GM12892 (cell line): ENCODE data around the gene KRT71. TPM values are rescaled to one million over a fixed set of nuclear protein-coding genes. Genes with fewer than 3 reads are reported as not detected.
"Not testable (repeated sequence)": the region's sequence is repeated elsewhere in the genome, so short reads cannot be mapped to it uniquely, and the experiment has no call there.

ENCODE experiments used
- DNase-seq: peaks from one replicate; pipeline ENCODE4 v3.0.0; 2011; ENCODE audit not compliant: insufficient read length
- FAIRE-seq: peaks from 2 replicates; lab custom pipeline; 2011; peaks lifted over from hg19 to GRCh38; lab: Jason Lieb, UNC
- POLR2A ChIP-seq: IDR thresholded peaks from 2 replicates; pipeline ENCODE4 v1.6.1; 2011; ENCODE audit warnings: low read depth, low read length, control low read depth
- POLR2AphosphoS5 ChIP-seq: IDR thresholded peaks from 2 replicates; pipeline ENCODE4 v1.6.1; 2011; ENCODE audit warnings: low read depth, low read length, control low read depth
- TAF1 ChIP-seq: IDR thresholded peaks from 2 replicates; pipeline ENCODE4 v1.6.1; 2011; ENCODE audit warnings: low read depth, mild to moderate bottlenecking, control low read depth, low read length, borderline replicate concordance
- polyA plus RNA-seq: library from polyadenylated mRNA; unstranded; fragments of >200 nt; gene quantifications from one replicate; pipeline ENCODE4 v1.2.1, GENCODE V29; 2012; ENCODE audit warnings: missing spikeins, inconsistent platforms; ENCODE audit not compliant: missing spikeins

The KRT71 gene
- polyA plus RNA-seq: not detected

DNA sequence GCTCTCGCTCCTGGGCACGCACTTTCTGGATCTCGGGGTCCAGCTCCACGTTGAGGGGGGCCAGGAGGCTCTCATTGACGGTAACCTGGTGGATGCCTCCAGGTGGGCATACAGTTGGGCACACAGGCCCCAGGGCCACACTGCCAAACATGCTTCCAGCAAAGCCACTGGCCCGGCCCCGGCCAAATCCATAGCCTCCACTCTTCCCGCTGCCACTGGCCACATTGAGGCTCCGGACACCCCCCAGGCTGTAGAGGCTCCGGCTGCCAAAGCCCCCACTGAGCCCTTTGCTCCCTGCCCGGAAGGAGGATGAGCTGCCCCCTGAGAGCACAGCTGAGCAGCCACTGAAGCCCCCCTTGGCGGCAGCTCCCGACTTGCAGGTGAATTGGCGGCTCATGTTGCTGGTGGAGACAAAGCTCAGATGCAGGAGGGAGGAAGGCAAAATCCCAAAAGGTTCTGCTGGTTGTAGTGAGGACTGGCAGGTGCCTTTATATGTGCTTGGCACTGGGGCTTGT lies at the start of gene KRT71:
Gene KRT71, minus strand, starts transcription at position 465 of the 515 bp plus-strand sequence. Its CDS starts 68 bp downstream, at position 397.
- DNase-seq (no peak), FAIRE-seq (no peak)
- no peak for TF ChIP-seq POLR2AphosphoS5

DNA sequence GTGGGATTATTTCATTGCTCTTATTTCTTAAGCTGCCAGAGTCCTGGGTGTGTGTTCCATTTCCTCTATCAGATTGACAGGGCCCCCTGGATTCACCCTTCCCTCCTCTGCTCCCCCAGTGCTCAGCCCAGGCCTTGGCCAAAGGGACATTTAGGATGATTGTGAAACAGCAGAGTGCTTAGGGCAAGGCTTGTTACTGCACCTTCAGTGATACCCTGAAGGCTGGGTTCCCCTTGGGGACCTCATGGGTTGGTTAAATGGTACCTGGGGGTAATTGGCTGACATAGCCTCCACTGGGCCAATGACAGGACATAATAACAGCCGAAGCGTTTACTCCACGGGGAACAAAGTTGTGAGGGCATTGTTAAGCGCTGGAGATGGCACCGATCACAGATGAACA lies 49.6 kb upstream of the KRT71 start:
- TF ChIP-seq POLR2A (no peak), TAF1 (no peak), POLR2AphosphoS5 (no peak)
- FAIRE-seq (no peak), DNase-seq (no peak)

DNA sequence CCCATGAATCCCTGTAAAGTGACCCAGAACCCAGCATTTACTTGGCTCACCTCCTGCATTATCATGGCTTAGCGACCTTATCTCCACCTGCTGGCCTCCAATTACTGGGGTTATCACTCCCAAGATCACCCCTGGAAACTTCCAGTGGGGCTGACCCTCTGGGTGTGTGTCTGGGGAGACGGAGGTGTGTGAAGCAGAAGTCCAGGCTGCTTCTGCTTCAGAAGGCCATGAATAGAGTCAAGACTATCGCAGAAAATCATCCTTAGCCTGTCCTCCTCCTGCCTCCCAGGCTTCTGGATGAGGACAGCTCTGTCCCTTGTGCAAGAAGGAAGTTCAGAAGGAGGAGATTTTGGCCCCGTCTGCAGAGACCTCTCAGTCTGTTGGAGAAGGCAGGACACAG lies 48.7 kb upstream of the KRT71 start:
- DNase-seq (no peak), FAIRE-seq (no peak)
- no peak for TF ChIP-seq POLR2AphosphoS5
- TF ChIP-seq POLR2A: no peak
- no peak for TF ChIP-seq TAF1

DNA sequence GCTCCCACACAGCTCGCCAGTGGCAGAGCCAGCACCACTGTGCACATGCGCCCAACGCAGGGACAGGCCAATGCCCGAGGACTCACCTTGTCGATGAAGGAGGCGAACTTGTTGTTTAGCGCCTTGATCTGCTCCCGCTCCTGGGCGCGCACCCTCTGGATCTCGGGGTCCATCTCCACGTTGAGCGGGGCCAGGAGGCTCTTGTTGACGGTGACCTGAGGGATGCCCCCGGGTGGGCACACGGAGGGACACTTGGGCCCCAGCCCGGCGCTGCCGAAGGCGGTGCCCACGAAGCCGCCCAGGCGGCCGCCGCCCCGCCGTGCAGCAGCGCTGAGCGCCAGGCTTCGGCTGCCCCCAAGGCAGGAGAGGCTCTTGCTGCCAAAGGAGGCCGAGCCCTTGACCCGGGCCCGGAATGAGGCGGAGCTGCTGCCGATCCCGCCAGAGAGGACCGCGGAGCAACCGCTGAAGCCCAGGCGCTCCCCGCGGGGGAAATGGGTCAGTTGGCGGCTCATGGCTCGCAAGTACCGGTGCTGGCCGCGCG lies 48.1 kb upstream of the KRT71 start, which contains the start of gene KRT72:
Gene KRT72, minus strand, starts transcription at position 523 of the 541 bp plus-strand sequence. Its CDS starts 11 bp downstream, at position 512.
- FAIRE-seq: no peak
- no peak for TF ChIP-seq POLR2A
- no peak for TF ChIP-seq POLR2AphosphoS5

GRCh38 chr12:52600475-52600874 lies 47.5 kb upstream of the KRT71 start:
- no peak for DNase-seq
- FAIRE-seq: no peak
- TF ChIP-seq TAF1 (no peak), POLR2AphosphoS5 (no peak), POLR2A (no peak)

More for the DNA sequence above, 48.1 kb upstream of the KRT71 start, which contains the start of gene KRT72:
- DNase-seq: no peak

- DNase-seq (no peak), FAIRE-seq (no peak)
- TF ChIP-seq TAF1 (no peak), POLR2A (no peak), POLR2AphosphoS5 (no peak)
Observed at GRCh38 chr12:52600071-52600470, 47.1 kb upstream of the KRT71 start.

GRCh38 chr12:52598966-52599365 lies 46.0 kb upstream of the KRT71 start:
- no peak for FAIRE-seq
- no peak for DNase-seq
- TF ChIP-seq TAF1 (no peak), POLR2A (no peak), POLR2AphosphoS5 (no peak)

GRCh38 chr12:52594237-52594636 lies 41.3 kb upstream of the KRT71 start:
- FAIRE-seq, DNase-seq: not testable (repeated sequence)

DNA sequence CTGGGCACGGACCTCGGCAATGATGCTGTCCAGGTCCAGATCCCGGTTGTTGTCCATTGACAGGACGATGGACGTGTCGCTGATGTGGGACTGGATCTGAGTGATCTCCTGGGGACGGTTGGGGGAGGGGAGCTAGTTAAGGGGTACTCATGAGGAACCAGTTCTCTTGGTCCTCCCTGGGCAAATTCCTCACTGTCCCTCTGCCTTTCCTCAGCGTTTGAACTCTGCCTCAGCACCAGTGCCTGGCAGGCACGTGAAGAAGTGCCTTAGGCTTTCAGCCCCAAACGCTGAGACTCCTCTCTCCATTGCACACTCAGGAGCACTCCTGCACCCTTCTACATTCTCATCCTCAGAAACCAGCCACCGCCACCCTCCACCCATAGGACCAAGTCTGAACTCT lies 38.6 kb upstream of the KRT71 start:
- TF ChIP-seq POLR2A (no peak), POLR2AphosphoS5 (no peak), TAF1 (no peak)

DNA sequence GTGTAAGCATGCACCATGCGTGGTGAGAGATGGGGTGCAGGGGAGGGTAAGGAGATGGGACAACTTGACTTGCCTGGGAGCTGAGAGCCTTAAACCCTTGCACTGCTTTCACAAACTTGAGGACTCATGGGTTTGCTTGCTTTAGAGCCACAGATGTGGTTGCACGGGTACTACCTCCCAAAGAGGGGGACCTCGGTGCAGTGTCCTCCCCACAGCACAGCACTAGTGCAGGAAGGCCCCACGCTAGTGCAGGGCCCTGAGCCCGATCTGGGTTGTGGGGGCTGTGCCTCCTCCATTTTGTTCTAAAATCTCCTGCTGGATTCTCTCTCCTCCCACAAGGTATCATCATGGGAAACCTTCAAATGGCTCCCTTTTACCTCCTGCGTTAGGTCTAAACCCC lies 37.1 kb upstream of the KRT71 start:
- TF ChIP-seq POLR2A: no peak
- TF ChIP-seq TAF1: no peak
- no peak for TF ChIP-seq POLR2AphosphoS5
- DNase-seq (no peak), FAIRE-seq (no peak)

More for the DNA sequence above, 38.6 kb upstream of the KRT71 start:
- no peak for DNase-seq
- no peak for FAIRE-seq

GRCh38 chr12:52587563-52587962 lies 34.6 kb upstream of the KRT71 start:
- FAIRE-seq (no peak), DNase-seq (no peak)
- TF ChIP-seq POLR2AphosphoS5 (no peak), TAF1 (no peak), POLR2A (no peak)

- TF ChIP-seq TAF1 (no peak), POLR2A (no peak), POLR2AphosphoS5 (no peak)
- FAIRE-seq (no peak), DNase-seq (no peak)
Observed at GRCh38 chr12:52585946-52586345, 33.0 kb upstream of the KRT71 start.
